Measurements from ENCODE around the gene STXBP6.
"Not testable (repeated sequence)": the region's sequence is repeated elsewhere in the genome, so short reads cannot be mapped to it uniquely, and the experiment has no call there.

The STXBP6 gene

DNA sequence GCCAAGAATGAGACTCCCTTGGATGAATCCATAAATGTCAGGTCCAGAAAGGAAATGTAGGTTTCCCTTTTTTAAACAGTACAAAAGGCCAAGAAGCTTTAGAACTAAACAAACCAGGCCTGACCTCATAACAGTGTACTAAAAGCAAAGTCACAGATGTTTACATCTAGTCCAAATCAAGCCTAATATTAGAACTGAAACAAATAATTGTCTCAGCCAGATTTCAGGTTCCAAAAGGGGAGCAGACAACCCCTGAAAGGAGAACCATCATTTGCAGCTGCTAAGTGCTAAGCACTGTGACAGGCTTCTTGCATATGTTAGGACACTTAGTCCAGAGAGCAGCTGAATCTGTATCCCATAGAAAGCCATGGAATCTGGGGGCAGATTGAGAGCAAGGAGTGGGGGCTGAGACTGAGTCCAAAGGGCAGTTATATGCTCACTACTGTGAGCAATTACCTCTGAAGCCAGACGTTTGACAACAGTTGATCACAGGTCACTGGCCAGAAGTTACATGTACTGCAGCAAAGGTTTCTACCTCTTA is 90.1 kb downstream of the STXBP6 start:
- in situ Hi-C loops (cut with MboI; ENCODE audit: low sequenced_read_pairs), result no loop called here

GRCh38 chr14:24958271-24958670 is 91.7 kb downstream of the STXBP6 start:
- in situ Hi-C loops (cut with MboI; ENCODE audit: low sequenced_read_pairs), result no loop called here

- in situ Hi-C loops (cut with MboI; ENCODE audit: low sequenced_read_pairs), result no loop called here
These were observed 92.1 kb downstream of the STXBP6 start for GRCh38 chr14:24957814-24958213.

GRCh38 chr14:24956104-24956503 is 93.8 kb downstream of the STXBP6 start:
- in situ Hi-C loops (cut with MboI; ENCODE audit: low sequenced_read_pairs), result no loop called here

DNA sequence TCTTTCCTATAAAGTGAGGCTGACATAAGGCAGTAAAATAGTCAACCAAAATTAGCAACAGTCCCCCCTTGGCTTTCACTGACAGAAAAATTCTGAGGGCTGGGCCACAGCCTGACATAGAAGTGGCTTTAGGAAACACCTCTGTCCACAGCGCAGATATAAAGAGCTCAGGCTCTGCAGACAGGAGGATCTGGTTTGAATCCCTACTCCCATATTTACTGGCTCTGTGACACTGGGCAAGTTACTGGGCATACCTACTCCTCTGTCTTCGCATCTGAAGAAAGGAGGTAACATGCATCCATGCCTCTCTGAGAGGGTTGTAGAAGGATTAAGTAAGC is 95.3 kb downstream of the STXBP6 start:
- in situ Hi-C loops (cut with MboI; ENCODE audit: low sequenced_read_pairs), result no loop called here

- in situ Hi-C loops (cut with MboI; ENCODE audit: low sequenced_read_pairs), result no loop called here
These were observed 95.8 kb downstream of the STXBP6 start for GRCh38 chr14:24954037-24954699.

DNA sequence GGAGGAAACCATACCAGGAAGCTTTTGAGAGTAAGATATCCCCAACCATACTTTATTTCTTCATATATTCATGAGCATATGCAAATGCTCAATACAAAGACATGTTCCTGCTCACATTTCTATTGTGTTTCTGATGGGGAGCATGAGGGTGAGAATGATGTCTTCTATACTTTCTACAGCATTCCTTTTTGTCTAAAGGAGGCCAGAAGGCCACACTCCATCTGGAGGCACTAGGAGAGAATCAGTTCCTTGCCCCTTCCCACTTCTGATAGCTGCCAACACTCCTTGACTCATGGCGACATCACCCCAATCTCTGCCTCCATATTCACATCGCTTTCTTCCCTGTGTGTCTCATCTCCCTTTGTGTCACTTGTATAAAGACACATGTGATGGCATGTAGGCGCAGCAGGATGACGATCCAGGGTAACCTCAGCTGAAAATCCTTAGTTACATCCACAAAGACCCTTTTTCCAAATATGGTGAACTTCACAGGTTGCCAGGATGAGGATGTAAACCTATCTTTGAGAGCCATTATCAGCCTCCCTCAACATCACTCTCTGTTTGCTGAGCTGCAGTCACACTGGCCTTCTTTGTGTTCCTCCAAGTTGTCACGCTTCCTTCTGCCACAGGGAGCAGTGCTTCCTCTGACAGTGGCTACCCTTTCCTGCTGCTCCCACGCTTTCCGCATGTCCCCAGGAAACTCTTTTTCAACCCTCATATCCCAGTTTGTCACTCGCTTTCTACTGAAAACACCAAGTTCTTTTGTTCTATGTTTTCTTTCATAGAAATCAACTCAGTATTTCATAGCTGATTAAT is 96.9 kb downstream of the STXBP6 start:
- in situ Hi-C loops (cut with MboI; ENCODE audit: low sequenced_read_pairs), result no loop called here

- in situ Hi-C loops (cut with MboI; ENCODE audit: low sequenced_read_pairs), result no loop called here
These were observed 101.6 kb downstream of the STXBP6 start for GRCh38 chr14:24948261-24948847.

GRCh38 chr14:24947131-24947530 is 102.8 kb downstream of the STXBP6 start:
- in situ Hi-C loops (cut with MboI; ENCODE audit: low sequenced_read_pairs), result no loop called here

- in situ Hi-C loops (cut with MboI; ENCODE audit: low sequenced_read_pairs), result no loop called here
These were observed 105.1 kb downstream of the STXBP6 start for GRCh38 chr14:24944800-24945199.

GRCh38 chr14:24943024-24943423 is 106.9 kb downstream of the STXBP6 start:
- in situ Hi-C loops (cut with MboI; ENCODE audit: low sequenced_read_pairs), result no loop called here

DNA sequence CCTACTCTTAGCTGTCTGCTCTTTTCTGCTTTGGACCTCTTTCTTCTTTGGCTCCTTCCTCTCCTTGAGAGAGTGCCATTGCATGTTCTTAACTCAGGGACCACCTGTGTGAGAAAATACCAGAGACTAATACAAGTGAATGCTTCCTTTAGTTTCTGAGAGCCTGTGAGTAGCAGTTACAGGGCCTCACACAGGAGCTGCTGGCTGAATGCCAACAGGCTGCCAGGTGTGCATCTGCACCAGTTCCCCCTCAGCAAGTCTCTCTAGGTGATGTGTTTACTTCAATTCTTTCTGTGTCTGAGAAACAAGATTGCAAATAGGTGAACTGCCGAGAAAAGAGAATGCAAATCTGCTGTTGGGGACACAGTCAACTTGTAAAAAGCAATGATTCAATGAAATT is 108.2 kb downstream of the STXBP6 start:
- in situ Hi-C loops (cut with MboI; ENCODE audit: low sequenced_read_pairs), result no loop called here

GRCh38 chr14:24940213-24940783 is 109.6 kb downstream of the STXBP6 start:
- in situ Hi-C loops (cut with MboI; ENCODE audit: low sequenced_read_pairs), result no loop called here

GRCh38 chr14:24938593-24938992 is 111.4 kb downstream of the STXBP6 start:
- in situ Hi-C loops (cut with MboI; ENCODE audit: low sequenced_read_pairs), result no loop called here

GRCh38 chr14:24937300-24937699 is 112.6 kb downstream of the STXBP6 start:
- in situ Hi-C loops (cut with MboI; ENCODE audit: low sequenced_read_pairs), result no loop called here

GRCh38 chr14:24936773-24937172 is 113.2 kb downstream of the STXBP6 start:
- in situ Hi-C loops (cut with MboI; ENCODE audit: low sequenced_read_pairs), result not testable (repeated sequence)

- in situ Hi-C loops (cut with MboI; ENCODE audit: low sequenced_read_pairs), result no loop called here
These were observed 114.2 kb downstream of the STXBP6 start for GRCh38 chr14:24935796-24936195.

GRCh38 chr14:24928386-24928900 is 121.5 kb downstream of the STXBP6 start:
- in situ Hi-C loops (cut with MboI; ENCODE audit: low sequenced_read_pairs), result no loop called here

- in situ Hi-C loops (cut with MboI; ENCODE audit: low sequenced_read_pairs), result no loop called here
These were observed 122.1 kb downstream of the STXBP6 start for GRCh38 chr14:24927809-24928208.

DNA sequence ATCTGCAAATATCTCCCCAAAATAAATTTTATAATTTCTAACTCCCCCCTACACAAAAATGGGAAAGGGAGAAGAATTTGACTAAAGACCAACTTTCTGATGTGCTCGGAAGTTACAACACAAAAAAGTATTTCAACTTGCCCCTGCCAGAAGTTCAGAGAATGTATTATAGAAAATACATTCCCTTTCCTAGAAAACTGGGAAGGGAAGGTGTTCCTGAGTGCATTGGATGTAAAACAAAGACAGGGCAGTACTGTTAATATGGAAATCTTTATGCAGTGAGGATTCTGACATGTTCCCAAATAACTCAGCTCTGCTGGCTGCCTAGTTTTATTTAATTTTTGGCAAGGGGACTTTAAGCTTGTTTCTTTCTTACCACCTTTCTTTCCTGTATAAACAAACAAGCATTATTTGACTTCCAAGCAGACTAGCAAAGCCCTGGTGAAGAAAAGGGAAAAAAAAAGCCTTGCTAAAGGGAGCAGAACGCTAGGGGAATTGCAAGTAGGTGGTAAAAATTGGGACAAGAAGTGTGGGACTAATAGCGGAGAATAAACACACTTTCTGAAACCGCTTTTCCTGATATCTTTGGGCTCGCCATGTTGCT is 124.1 kb downstream of the STXBP6 start:
- in situ Hi-C loops (cut with MboI; ENCODE audit: low sequenced_read_pairs), result no loop called here

DNA sequence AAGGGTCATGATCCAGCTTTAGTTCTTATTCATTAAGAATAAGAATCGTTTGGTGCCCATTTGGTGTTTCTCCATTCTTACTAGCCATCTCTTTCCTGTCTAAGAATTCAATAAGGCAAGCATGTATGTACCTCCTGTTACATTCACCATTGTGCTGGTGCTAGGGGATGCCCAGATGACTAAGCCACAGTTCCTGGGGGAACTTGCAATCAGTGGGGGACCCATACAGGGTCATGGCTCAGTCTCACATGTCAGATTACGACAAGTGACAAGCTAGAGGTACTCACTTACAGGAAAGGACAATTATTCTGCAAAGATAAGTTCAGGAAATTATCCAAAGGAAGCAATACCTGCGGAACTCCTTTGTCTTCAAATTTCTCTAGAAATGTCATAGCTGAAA is 125.4 kb downstream of the STXBP6 start:
- in situ Hi-C loops (cut with MboI; ENCODE audit: low sequenced_read_pairs), result no loop called here
